Stimulated activated CD4-positive, alpha-beta T cell treated with anti-CD3 and anti-CD28 coated beads, Interleukin-4, amount 100 ng/mL, for 1 hour (primary cell): Measurements from ENCODE around the gene P2RX7.

ENCODE experiments used
- DNase-seq: peaks from one replicate; pipeline ENCODE4 v3.0.0-alpha.2; 2020

Gene P2RX7

GRCh38 chr12:121132601-121133481 is at the start of gene P2RX7:
Gene P2RX7 (plus strand): TSS chr12:121132876. CDS start chr12:121132971, 95 bp downstream.
- DNase-seq: peak; percentile 38

GRCh38 chr12:121084229-121084628 is 48.4 kb upstream of the P2RX7 start:
- DNase-seq: no peak

GRCh38 chr12:121085069-121085468 is 47.6 kb upstream of the P2RX7 start:
- no peak for DNase-seq

DNA sequence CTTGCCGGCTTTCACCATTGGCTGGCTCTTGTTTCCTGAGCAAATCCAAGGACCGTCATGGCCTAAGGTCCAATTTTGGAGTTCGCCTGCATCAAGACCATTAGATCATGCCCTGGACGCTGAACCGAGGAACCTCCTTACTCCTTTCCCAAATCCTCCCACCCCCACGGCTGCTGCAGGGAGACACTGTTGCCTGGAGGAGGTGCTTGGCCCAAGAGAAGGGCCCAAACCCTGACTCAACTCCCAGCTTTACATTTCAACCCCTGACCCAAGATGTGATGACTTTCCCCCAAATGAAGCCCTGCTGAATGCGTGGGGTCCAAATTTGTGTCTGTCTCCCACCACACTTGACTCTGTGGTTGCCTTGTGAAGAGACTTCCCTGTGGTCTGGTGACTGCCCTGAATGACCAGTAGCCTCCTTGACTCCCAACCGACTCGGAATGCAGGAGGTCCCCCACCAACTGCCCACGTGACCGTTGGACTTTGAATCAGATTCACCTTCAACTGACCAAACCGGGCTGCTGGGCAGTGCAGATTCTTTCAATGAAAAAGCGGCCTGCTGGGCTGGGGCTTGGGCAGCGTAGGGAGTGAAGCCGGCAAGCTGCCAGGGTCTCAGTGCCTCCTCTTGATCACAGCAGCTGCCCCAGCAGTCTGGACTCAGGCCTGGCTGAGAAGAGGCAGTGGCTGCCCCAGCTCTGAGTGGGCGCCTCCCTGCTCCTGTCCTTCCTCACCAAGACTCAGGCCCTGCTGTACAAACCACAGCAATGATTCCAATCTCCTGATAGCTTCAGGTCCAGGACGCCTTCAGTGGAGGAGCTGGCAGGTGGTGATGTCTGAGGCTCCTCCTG is 46.9 kb upstream of the P2RX7 start:
- no peak for DNase-seq

DNA sequence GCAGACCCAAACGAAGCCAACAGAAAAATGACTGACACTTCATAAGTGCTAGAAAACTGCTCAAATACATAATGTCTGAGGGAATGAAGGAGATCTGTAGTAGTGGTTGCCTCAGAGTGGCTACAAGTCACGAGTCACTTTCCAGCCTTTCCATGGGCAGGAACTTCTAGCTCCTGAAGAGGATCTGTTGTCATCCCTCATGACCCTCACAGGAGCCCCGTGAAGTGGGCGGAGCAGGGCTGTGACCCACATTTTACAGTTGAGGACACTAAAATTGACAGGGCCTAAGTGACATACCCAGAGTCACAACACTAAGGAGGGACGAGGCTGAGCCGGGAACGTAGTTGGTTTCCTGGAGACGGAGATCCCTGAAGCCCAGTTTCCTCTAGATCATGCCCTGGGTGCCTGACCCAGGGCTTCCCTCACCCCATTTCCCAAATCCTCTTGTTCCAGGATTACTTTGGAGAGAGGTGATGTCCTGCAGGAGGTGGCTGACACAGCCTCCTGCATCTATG is 45.8 kb upstream of the P2RX7 start:
- no peak for DNase-seq

DNA sequence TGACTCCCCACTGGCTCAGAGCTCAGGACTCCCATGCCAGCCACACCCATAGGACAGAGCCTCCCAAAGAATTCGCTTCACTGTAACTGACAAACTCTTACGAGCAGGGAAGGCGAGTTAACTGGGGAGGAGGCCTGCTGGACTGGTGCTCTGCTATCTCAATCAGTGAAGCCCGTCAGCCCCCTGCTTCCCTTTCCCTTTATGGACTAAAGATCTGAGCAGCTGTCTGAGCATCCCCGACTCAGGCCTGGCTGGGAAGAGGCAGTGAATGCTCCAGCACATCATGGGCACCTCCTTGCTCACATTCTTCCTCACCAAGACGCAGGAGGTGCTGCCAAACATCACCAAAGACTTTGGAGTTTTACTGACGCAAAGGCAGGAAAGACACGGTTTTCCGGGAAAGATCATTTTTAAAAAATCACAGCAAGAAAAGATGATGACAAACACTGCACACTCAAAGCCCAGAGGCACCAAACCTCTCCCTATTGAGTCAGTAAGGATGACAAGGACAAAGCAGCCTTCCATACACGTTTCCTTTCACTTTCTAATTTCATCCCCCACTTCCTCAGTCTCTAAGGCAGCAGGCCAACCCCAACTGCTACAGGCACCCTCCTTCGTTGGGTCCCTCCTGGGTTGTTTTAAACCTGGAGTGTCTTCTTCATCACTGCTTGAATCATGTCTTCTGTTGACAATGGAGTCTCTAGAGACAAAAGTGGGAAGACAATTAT is 45.0 kb upstream of the P2RX7 start:
- no peak for DNase-seq

GRCh38 chr12:121088195-121088585 is 44.5 kb upstream of the P2RX7 start:
- DNase-seq: no peak

DNA sequence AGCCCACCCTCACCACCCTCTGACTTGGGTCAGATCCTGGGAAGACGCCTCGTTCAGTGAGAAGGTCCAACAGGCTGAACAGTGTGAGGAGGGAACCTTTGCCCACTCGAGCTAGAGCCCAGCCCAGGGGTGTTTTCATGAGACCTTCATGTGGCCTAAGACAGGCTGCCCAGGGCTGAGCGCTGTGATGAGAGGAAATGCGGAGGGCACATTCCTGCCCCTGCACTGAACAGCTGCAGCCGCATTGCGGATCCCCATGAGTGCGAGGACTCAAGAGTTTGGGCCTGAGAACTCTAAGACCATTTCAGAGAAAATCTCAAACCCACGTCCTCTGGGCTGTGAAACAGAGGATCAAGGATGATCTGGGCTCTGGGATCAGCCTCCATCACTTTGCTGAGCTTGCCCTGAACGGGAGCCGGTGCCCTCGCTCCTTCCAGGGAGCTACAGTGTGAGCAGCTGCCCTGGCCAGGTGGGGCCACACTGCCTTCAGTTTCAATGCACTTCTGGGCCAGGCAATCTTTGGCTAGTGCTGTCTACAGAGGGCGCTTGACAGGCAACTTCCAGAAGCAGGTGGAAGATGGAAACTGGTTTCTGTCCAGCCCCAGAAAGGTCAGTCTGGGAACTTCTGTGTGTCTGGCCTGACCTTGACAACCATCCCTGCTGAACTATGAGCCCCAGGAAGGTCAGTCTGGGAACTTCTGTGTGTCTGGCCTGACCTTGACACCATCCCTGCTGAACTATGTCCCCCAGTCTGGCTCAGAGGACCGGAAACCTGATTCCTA is 43.5 kb upstream of the P2RX7 start:
- DNase-seq: no peak

- DNase-seq: no peak
These were observed 42.8 kb upstream of the P2RX7 start for GRCh38 chr12:121089813-121090430.

GRCh38 chr12:121090586-121091514 is 41.8 kb upstream of the P2RX7 start:
- DNase-seq: no peak

DNA sequence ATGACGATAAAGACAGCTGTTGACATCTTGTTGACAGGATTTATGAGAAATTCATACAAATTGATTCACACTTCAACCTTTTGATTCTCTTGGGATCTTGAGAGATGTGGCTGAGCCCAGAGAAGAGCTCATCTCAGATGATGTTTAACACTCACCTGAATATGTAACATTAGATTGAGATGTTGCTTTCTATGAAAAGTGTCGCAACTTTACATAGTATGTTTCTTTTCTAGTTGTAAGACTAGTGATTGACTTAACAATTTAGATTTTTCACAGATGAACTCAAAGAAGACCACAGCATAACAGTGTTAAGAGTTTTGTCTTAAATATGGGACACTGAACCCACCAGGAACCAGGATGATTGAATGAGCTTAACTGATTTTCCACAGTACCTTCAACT is 40.6 kb upstream of the P2RX7 start:
- DNase-seq: no peak

DNA sequence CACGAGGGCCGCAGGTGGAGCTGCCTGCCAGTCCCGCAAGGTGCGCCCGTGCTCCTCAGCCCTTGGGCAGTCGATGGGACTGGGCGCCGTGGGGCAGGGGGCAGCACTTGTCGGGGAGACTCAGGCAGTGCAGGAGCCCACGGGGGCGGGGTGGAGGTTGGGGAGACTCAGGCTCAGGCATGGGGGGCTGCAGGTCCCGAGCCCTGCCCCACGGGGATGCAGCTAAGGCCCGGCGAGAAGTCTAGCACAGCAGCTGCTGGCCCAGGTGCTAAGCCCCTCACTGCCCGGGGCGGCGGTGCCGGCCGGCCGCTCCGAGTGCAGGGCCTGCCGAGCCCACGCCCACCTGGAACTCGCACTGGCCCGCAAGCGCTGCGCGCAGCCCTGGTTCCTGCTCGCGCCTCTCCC is 39.2 kb upstream of the P2RX7 start:
- DNase-seq: no peak

- peak; percentile 76 for DNase-seq
These were observed 37.0 kb upstream of the P2RX7 start for GRCh38 chr12:121095544-121096198.

DNA sequence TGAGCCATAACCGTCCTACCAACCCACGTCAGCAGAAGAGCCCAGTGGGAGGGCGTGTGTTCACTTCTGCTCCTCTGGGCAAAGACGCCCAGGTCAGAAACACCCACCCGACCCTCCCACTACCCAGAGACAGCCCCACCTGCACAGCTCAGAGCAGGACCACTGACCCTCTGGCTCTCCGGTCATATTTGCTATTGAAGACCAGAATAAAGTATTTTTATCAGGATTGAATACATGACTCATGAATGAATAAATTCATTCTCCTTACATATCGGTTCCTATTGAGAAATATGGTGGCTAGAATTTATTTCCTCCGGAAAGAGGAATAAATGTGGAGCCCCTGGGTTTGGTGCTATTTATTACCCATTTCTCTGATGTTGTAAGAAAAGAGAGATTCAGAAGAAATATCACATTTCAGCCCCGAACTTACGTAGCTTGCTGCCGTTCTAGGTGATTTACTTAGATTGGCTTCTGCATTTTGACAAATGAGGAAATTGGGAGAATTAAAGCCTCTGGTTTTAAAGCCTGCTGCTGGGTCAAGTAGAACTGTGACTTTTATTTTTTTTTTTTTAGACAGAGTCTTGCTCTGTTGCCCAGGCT is 36.4 kb upstream of the P2RX7 start:
- no peak for DNase-seq

GRCh38 chr12:121099779-121100178 is 32.9 kb upstream of the P2RX7 start:
- DNase-seq: no peak

DNA sequence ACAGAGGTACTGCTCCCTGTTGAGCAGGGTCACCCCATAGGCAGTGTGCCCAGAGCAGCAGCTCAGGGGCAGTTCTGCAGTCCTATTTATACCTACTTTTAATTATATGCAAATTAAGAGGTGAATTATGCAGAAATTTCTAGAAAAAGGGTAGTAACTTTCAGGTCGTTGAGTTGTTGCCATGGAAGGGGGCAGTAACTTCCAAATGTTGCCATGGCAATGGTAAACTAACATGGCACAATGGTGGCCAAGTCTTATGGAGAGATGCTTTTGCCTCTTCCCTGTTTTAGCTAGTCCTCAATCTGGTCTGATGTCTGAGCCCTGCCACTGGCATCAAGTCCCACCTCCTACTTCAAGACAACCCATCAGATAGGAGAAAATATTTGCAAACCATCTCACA is 30.4 kb upstream of the P2RX7 start:
- DNase-seq: no peak

DNA sequence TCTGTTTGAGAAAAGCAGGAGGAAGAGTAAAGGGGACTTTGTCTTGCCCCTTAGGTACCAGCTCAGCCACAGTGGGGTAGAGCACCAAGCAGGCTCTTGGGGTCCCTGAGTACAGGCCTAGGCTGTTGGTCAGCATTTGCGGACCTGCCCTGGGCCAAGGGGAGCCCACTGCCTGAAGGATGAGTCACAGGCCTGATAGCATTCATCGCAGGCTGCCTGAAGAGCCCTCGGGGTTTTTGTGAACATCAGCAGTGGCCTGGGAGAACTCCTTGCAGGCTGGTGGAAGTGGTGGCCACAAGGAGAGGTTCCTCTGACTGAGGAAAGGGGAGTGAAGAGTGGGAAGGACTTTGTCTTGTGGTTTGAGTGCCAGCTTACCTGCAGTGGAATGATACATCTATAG is 25.0 kb upstream of the P2RX7 start:
- DNase-seq: no peak

GRCh38 chr12:121108492-121108891 is 24.2 kb upstream of the P2RX7 start:
- no peak for DNase-seq

DNA sequence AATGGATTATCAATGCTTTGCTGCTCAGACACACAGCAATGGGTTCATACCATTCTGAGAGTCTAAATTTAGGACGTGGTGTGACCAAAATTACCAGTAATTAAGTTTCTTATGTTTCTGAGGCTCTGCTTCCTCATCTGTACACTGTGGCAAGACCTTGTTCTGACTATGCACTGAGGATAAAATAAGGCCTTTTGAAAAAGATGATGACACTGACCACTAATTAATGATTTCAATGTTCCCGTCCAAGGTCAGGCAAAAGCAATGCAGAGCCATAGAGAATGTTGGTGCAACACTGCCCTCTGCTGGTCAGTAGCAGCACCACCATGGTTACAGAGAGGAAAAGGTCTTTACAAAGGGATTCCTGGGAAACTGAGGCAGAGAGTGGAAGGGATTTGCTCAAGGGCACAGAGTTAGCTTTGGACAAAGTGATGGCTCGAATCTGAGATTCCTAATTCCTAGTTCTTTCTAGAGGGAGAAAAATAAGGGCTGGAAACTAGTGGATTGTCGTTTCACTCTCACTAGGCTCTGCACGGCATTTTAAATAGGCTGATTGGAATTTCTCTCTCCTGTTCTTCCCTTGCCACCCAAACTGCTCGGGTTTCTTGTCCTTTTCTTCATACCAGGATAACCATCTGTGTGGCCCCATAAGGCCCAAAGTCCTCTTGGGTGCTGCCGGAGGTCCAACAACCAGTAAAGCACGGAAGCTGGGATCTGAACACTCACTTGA is 22.3 kb upstream of the P2RX7 start:
- peak; percentile 60 for DNase-seq
